B cell (primary cell): Measurements from ENCODE around the gene COLQ.

Experiments
- EZH2 ChIP-seq: IDR thresholded peaks from 2 replicates; pipeline ENCODE4 v1.6.1; 2012; ENCODE audit warnings: borderline replicate concordance, low read depth, mild to moderate bottlenecking, moderate library complexity, low read length; ENCODE audit not compliant: insufficient read depth, poor library complexity, severe bottlenecking
- TF ChIP-seq, protein P1 (sequence below): fragments of 200-600 bp; IDR thresholded peaks from one replicate; pipeline ENCODE4 v1.8.0; 2022; ENCODE audit warnings: antibody characterized with exemption, mild to moderate bottlenecking

GRCh38 chr3:15427981-15428380 lies 93.5 kb downstream of the COLQ start:
- TF ChIP-seq, protein P1, sequence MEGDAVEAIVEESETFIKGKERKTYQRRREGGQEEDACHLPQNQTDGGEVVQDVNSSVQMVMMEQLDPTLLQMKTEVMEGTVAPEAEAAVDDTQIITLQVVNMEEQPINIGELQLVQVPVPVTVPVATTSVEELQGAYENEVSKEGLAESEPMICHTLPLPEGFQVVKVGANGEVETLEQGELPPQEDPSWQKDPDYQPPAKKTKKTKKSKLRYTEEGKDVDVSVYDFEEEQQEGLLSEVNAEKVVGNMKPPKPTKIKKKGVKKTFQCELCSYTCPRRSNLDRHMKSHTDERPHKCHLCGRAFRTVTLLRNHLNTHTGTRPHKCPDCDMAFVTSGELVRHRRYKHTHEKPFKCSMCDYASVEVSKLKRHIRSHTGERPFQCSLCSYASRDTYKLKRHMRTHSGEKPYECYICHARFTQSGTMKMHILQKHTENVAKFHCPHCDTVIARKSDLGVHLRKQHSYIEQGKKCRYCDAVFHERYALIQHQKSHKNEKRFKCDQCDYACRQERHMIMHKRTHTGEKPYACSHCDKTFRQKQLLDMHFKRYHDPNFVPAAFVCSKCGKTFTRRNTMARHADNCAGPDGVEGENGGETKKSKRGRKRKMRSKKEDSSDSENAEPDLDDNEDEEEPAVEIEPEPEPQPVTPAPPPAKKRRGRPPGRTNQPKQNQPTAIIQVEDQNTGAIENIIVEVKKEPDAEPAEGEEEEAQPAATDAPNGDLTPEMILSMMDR, result no peak
- no peak for TF ChIP-seq EZH2
